Fibroblast of lung (primary cell): ENCODE measurements around the gene ZNF407. TPM values are rescaled to one million over a fixed set of nuclear protein-coding genes. Genes with fewer than 3 reads are reported as not detected.

ENCODE experiments used
- DNase-seq, 2 donors: peaks; one replicate each; pipeline versions ENCODE4 v3.0.0 to v3.0.0-alpha.2; 2010; ENCODE audit warnings: low read depth in 2 of 2
- H2AFZ ChIP-seq: 2 replicates; pipeline ENCODE4 v1.5.1; 2012; ENCODE audit warnings: low read length, control low read depth, inconsistent platforms
- H3K27ac ChIP-seq: 2 replicates; pipeline ENCODE4 v1.5.1; 2011; ENCODE audit warnings: low read length, control low read depth; ENCODE audit not compliant: insufficient read depth
- H3K27me3 ChIP-seq: 2 replicates; pipeline ENCODE4 v1.5.1; 2011; ENCODE audit warnings: mild to moderate bottlenecking, low read length; ENCODE audit not compliant: control insufficient read depth, insufficient read depth
- H3K36me3 ChIP-seq: 2 replicates; pipeline ENCODE4 v1.5.1; 2011; ENCODE audit warnings: low read length; ENCODE audit not compliant: control insufficient read depth, insufficient read depth
- H3K4me1 ChIP-seq: 2 replicates; pipeline ENCODE4 v1.5.1; 2011; ENCODE audit warnings: low read length; ENCODE audit not compliant: control insufficient read depth, insufficient read depth; ENCODE audit errors: extremely low read depth
- H3K4me2 ChIP-seq: 2 replicates; pipeline ENCODE4 v1.5.1; 2011; ENCODE audit warnings: low read length, control low read depth; ENCODE audit not compliant: insufficient read depth; ENCODE audit errors: extremely low read depth
- H3K4me3 ChIP-seq, 4 experiments: fragments of 200-600 bp in 1 of 4; sonication (generic) in 1 of 4; replicated peaks in 1 of 4; 2 replicates each; pipeline ENCODE4 v1.5.1; 2011 to 2016; ENCODE audit warnings: low read length in 4 of 4, low read depth in 3 of 4, mild to moderate bottlenecking in 3 of 4, control low read depth in 2 of 4, inconsistent platforms in 1 of 4, mixed read lengths in 1 of 4; ENCODE audit not compliant: insufficient read depth in 1 of 4; ENCODE audit errors: control extremely low read depth in 1 of 4
- H3K79me2 ChIP-seq: 2 replicates; pipeline ENCODE4 v1.5.1; 2012; ENCODE audit warnings: mild to moderate bottlenecking, low read length, inconsistent platforms; ENCODE audit not compliant: control insufficient read depth, insufficient read depth
- H3K9ac ChIP-seq: 2 replicates; pipeline ENCODE4 v1.5.1; 2011; ENCODE audit warnings: mild to moderate bottlenecking, low read length, control low read depth; ENCODE audit not compliant: insufficient read depth
- H3K9me3 ChIP-seq: 2 replicates; pipeline ENCODE4 v1.5.1; 2012; ENCODE audit warnings: low read depth, low read length; ENCODE audit not compliant: control insufficient read depth, insufficient read depth
- H4K20me1 ChIP-seq: 2 replicates; pipeline ENCODE4 v1.5.1; 2011; ENCODE audit warnings: low read length; ENCODE audit not compliant: control insufficient read depth, insufficient read depth; ENCODE audit errors: extremely low read depth
- EZH2 ChIP-seq: IDR thresholded peaks from 2 replicates; pipeline ENCODE4 v1.5.1; 2012; ENCODE audit warnings: low read length, control low read depth, mild to moderate bottlenecking; ENCODE audit errors: missing control alignments
- polyA plus RNA-seq, 2 donors: library from polyadenylated mRNA; depleted of rRNA in 1 of 2; stranded (reverse) in 1 of 2; unstranded in 1 of 2; fragments of >200 nt; gene quantifications; 2 replicates each; pipeline ENCODE4 v1.2.1, GENCODE V29; 2011 to 2012; ENCODE audit warnings: missing spikeins in 1 of 2
- total RNA-seq: library from RNA; depleted of rRNA; stranded (reverse); fragments of >200 nt; gene quantifications from 2 replicates; pipeline ENCODE4 v1.2.1, GENCODE V29; 2014
- TF ChIP-seq, protein P1 (sequence below), 2 donors: IDR thresholded peaks in 1 of 2; conservative IDR thresholded peaks in 1 of 2; 1 replicate in 1 of 2; 2 replicates in 1 of 2; pipeline ENCODE4 v1.5.1; 2011 to 2012; ENCODE audit warnings: low read length in 2 of 2, control low read depth in 1 of 2, inconsistent platforms in 1 of 2, low read depth in 1 of 2, mild to moderate bottlenecking in 1 of 2

The ZNF407 gene
- total and polyA plus RNA-seq, 2 donors (not counting 1 experiment from before 2014, with no cell fraction given): 5.1 to 12.6 TPM

DNA sequence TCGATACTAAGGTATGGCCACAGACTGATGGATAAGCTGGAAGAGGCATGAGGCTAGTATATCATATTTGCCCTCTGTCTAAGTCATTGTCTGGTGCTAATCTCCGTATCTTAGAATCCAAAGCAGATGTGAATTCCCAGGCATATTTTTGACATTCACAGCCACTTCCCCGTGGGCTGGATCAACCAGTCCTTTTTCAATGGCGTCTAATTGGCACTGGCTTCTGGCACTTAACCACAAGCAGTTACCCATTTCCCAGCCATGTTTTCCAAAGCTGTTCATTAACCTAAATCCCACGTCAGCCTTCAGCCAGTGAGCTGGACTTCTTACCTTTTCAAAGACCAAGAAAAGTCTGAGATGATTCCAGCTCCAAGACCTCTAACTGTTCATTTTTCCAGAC lies 20.7 kb upstream of the ZNF407 start:
- Histone ChIP-seq H3K36me3 (no peaks in the 10 kb centered on the region), H3K4me3 (no peak overlapping the region), H3K27ac (no peak overlapping the region), H3K27me3 (peaks cover 7% of the 10 kb centered on the region), H2AFZ (no peak overlapping the region), H3K9me3 (no peaks in the 10 kb centered on the region), H4K20me1 (no peaks in the 10 kb centered on the region), H3K4me1 (no peaks in the 10 kb centered on the region), H3K4me2 (no peak overlapping the region), H3K9ac (no peak overlapping the region), H3K79me2 (no peaks in the 10 kb centered on the region)
- TF ChIP-seq, protein P1, sequence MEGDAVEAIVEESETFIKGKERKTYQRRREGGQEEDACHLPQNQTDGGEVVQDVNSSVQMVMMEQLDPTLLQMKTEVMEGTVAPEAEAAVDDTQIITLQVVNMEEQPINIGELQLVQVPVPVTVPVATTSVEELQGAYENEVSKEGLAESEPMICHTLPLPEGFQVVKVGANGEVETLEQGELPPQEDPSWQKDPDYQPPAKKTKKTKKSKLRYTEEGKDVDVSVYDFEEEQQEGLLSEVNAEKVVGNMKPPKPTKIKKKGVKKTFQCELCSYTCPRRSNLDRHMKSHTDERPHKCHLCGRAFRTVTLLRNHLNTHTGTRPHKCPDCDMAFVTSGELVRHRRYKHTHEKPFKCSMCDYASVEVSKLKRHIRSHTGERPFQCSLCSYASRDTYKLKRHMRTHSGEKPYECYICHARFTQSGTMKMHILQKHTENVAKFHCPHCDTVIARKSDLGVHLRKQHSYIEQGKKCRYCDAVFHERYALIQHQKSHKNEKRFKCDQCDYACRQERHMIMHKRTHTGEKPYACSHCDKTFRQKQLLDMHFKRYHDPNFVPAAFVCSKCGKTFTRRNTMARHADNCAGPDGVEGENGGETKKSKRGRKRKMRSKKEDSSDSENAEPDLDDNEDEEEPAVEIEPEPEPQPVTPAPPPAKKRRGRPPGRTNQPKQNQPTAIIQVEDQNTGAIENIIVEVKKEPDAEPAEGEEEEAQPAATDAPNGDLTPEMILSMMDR (conservative IDR thresholded peaks at IDR 0.05 in 1 of 2, IDR thresholded peaks at IDR 0.05 in 1 of 2; ENCODE audit: low read depth in 1 of 2, low read length in 2 of 2): no peak
- no peak for TF ChIP-seq EZH2
- DNase-seq: no peak

DNA sequence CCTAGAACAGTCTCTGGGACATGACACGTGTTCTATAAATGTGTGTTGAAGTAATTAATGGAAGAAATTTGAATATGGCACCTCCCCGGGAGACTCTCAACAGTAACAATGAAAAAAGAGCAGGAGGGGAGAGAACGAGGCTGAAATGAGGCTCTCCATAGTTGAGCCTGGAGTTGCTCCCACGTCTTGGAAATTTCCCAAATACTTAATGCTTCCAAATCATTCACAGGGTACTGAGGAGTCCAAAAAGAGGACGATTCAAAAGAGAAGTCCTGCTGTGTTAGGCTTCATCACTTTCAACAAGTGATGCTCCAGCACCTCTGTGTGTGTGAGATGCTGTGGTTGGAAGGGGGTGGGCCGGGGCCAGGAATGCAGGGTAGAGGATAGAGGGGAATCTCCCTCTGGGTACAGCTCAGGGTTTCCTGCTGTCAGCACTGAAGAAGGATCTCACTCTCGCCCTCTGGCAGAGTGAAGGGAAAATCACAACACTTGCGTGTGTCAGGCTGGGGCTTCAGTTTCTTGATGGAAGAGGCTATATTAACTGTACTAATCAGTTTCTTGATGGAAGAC lies 18.1 kb upstream of the ZNF407 start:
- no peak overlapping the region for H3K4me3 ChIP-seq
- TF ChIP-seq EZH2: no peak
- TF ChIP-seq, protein P1 (conservative IDR thresholded peaks at IDR 0.05 in 1 of 2, IDR thresholded peaks at IDR 0.05 in 1 of 2; ENCODE audit: low read depth in 1 of 2, low read length in 2 of 2): no peak
- H3K79me2 ChIP-seq: no peaks in the 10 kb centered on the region
- no peaks in the 10 kb centered on the region for H3K36me3 ChIP-seq
- no peaks in the 10 kb centered on the region for H3K4me1 ChIP-seq
- H3K4me2 ChIP-seq: no peak overlapping the region
- no peak overlapping the region for H2AFZ ChIP-seq
- no peak overlapping the region for H3K27ac ChIP-seq
- no peaks in the 10 kb centered on the region for H3K9me3 ChIP-seq
- no peaks in the 10 kb centered on the region for H4K20me1 ChIP-seq
- peaks cover 3% of the 10 kb centered on the region for H3K27me3 ChIP-seq
- DNase-seq: no peak
- no peak overlapping the region for H3K9ac ChIP-seq

GRCh38 chr18:74582642-74583041 lies 15.0 kb upstream of the ZNF407 start:
- Histone ChIP-seq H3K9me3 (no peaks in the 10 kb centered on the region), H4K20me1 (no peaks in the 10 kb centered on the region), H3K79me2 (no peaks in the 10 kb centered on the region), H3K27me3 (peaks cover 2% of the 10 kb centered on the region), H3K4me3 (no peak overlapping the region), H3K4me2 (no peak overlapping the region), H3K27ac (no peak overlapping the region), H3K4me1 (no peaks in the 10 kb centered on the region), H2AFZ (no peak overlapping the region), H3K9ac (no peak overlapping the region), H3K36me3 (no peaks in the 10 kb centered on the region)
- no peak for DNase-seq
- TF ChIP-seq EZH2: no peak
- TF ChIP-seq, protein P1 (conservative IDR thresholded peaks at IDR 0.05 in 1 of 2, IDR thresholded peaks at IDR 0.05 in 1 of 2; ENCODE audit: low read depth in 1 of 2, low read length in 2 of 2): no peak
